ENCODE results near the gene DYRK4.
A peak's percentile ranks its signal among the peaks of the same experiment; 100 is the strongest.

DYRK4 gene

DNA sequence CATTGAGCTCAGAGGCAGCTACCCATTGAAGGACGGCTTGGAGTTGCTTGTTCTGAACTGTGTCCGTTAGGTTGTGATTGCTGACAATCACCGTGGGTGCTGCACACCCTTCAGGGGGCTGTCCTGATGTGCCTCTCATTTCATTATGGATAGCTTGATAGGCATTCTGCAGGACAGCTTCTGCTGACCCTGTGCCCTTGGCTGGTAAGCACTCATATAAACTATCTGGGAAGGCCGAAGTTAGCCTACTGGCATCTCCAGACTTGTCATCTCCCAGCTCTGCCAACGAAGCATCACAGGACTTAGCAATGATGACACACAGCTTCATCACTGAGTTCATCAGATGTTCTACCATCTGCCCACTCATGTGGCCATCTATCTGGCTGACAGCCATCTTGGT lies 64.5 kb downstream of the DYRK4 start:
- peaks cover 18% of the 10 kb centered on the region for H3K4me1 ChIP-seq (ENCODE audit: control insufficient read depth, insufficient read depth, low read length)
- H3K36me3 ChIP-seq (ENCODE audit: control insufficient read depth, insufficient read depth, low read length) = no peaks in the 10 kb centered on the region
- H3K27ac ChIP-seq (ENCODE audit: low read depth, low read length) = no peak overlapping the region
- no peak overlapping the region for H3K9ac ChIP-seq (ENCODE audit: low read depth, low read length)
- no peaks in the 10 kb centered on the region for H3K27me3 ChIP-seq (ENCODE audit: control insufficient read depth, insufficient read depth, low read length)
- 0 out of 2 replicates have a peak, but pooled peaks cover 2% of the 10 kb centered on the region for H3K9me3 ChIP-seq (ENCODE audit: control insufficient read depth, insufficient read depth, low read length)
- H3K4me3 ChIP-seq (ENCODE audit: low read depth, low read length) = no peak overlapping the region

GRCh38 chr12:4628406-4628805 lies 66.4 kb downstream of the DYRK4 start:
- Histone ChIP-seq H3K27me3 (ENCODE audit: control insufficient read depth, insufficient read depth, low read length) (no peaks in the 10 kb centered on the region), H3K36me3 (ENCODE audit: control insufficient read depth, insufficient read depth, low read length) (no peaks in the 10 kb centered on the region), H3K9ac (ENCODE audit: low read depth, low read length) (no peak overlapping the region), H3K4me3 (ENCODE audit: low read depth, low read length) (no peak overlapping the region), H3K27ac (ENCODE audit: low read depth, low read length) (no peak overlapping the region), H3K4me1 (ENCODE audit: control insufficient read depth, insufficient read depth, low read length) (peaks cover 18% of the 10 kb centered on the region), H3K9me3 (ENCODE audit: control insufficient read depth, insufficient read depth, low read length) (0 out of 2 replicates have a peak, but pooled peaks cover 2% of the 10 kb centered on the region)

DNA sequence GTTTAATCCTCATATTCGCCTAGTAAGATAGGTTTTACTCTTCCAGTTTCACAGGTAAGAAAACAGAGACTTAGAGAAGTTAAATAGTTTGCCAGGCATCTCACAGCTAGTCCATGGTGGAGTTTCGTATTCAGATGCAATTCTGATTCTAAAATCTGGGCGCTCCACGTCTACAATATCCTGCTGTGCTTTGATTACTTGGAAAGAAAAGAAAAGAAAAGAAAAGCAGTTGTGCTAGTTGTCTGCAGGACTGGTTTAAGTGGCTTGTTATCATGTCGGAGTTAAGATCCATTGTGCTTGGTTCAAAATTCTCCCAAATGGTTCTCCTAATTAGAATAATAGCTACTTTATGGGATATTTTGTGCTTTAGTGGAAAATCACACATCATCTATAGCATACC lies 68.3 kb downstream of the DYRK4 start:
- Histone ChIP-seq H3K4me3 (ENCODE audit: low read depth, low read length) (peak overlapping the region; percentile 39), H3K27ac (ENCODE audit: low read depth, low read length) (peak overlapping the region; percentile 67), H3K9me3 (ENCODE audit: control insufficient read depth, insufficient read depth, low read length) (0 out of 2 replicates have a peak, but pooled peaks cover 2% of the 10 kb centered on the region), H3K9ac (ENCODE audit: low read depth, low read length) (no peak overlapping the region), H3K27me3 (ENCODE audit: control insufficient read depth, insufficient read depth, low read length) (no peaks in the 10 kb centered on the region), H3K4me1 (ENCODE audit: control insufficient read depth, insufficient read depth, low read length) (peaks cover 18% of the 10 kb centered on the region), H3K36me3 (ENCODE audit: control insufficient read depth, insufficient read depth, low read length) (no peaks in the 10 kb centered on the region)

DNA sequence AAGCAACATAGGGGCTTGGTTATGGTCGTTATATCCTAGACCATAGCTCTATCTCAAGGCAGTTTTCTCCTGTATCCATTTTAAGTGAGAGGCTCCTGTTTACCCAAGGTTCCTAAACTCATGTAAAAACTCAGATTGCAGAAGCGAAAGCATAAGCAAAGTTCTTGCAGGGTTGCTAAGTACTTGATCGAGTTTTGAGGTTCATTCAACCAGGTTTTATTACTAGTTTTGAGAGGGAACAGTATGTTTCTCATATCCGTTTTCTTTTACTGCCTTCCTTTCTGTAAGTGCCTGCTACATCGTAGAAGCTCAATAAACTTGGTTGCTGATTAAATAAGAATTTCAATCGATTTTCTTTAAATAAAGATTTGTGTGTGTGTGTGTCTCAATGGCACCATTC lies 81.7 kb downstream of the DYRK4 start:
- Histone ChIP-seq H3K4me3 (ENCODE audit: low read depth, low read length) (no peak overlapping the region), H3K4me1 (ENCODE audit: control insufficient read depth, insufficient read depth, low read length) (0 out of 2 replicates have a peak, but pooled peaks cover 8% of the 10 kb centered on the region), H3K27me3 (ENCODE audit: control insufficient read depth, insufficient read depth, low read length) (no peaks in the 10 kb centered on the region)

GRCh38 chr12:4645023-4645422 lies 83.0 kb downstream of the DYRK4 start:
- H3K9ac ChIP-seq (ENCODE audit: low read depth, low read length) = no peak overlapping the region
- no peak overlapping the region for H3K4me3 ChIP-seq (ENCODE audit: low read depth, low read length)
- H3K36me3 ChIP-seq (ENCODE audit: control insufficient read depth, insufficient read depth, low read length) = no peaks in the 10 kb centered on the region
- no peak overlapping the region for H3K27ac ChIP-seq (ENCODE audit: low read depth, low read length)
- no peaks in the 10 kb centered on the region for H3K27me3 ChIP-seq (ENCODE audit: control insufficient read depth, insufficient read depth, low read length)
- no peaks in the 10 kb centered on the region for H3K9me3 ChIP-seq (ENCODE audit: control insufficient read depth, insufficient read depth, low read length)
- 0 out of 2 replicates have a peak, but pooled peaks cover 8% of the 10 kb centered on the region for H3K4me1 ChIP-seq (ENCODE audit: control insufficient read depth, insufficient read depth, low read length)

More for the DNA sequence above, 81.7 kb downstream of the DYRK4 start:
- no peak overlapping the region for H3K9ac ChIP-seq (ENCODE audit: low read depth, low read length)
- H3K9me3 ChIP-seq (ENCODE audit: control insufficient read depth, insufficient read depth, low read length) = no peaks in the 10 kb centered on the region
- H3K27ac ChIP-seq (ENCODE audit: low read depth, low read length) = no peak overlapping the region
- H3K36me3 ChIP-seq (ENCODE audit: control insufficient read depth, insufficient read depth, low read length) = no peaks in the 10 kb centered on the region

GRCh38 chr12:4648104-4648500 lies 86.1 kb downstream of the DYRK4 start:
- no peaks in the 10 kb centered on the region for H3K9me3 ChIP-seq (ENCODE audit: control insufficient read depth, insufficient read depth, low read length)
- peak overlapping the region; percentile 92 for H3K27ac ChIP-seq (ENCODE audit: low read depth, low read length)
- no peaks in the 10 kb centered on the region for H3K36me3 ChIP-seq (ENCODE audit: control insufficient read depth, insufficient read depth, low read length)
- H3K9ac ChIP-seq (ENCODE audit: low read depth, low read length) = peak overlapping the region; percentile 88
- no peaks in the 10 kb centered on the region for H3K27me3 ChIP-seq (ENCODE audit: control insufficient read depth, insufficient read depth, low read length)
- peaks cover 8% of the 10 kb centered on the region for H3K4me1 ChIP-seq (ENCODE audit: control insufficient read depth, insufficient read depth, low read length)
- H3K4me3 ChIP-seq (ENCODE audit: low read depth, low read length) = peak overlapping the region; percentile 98

DNA sequence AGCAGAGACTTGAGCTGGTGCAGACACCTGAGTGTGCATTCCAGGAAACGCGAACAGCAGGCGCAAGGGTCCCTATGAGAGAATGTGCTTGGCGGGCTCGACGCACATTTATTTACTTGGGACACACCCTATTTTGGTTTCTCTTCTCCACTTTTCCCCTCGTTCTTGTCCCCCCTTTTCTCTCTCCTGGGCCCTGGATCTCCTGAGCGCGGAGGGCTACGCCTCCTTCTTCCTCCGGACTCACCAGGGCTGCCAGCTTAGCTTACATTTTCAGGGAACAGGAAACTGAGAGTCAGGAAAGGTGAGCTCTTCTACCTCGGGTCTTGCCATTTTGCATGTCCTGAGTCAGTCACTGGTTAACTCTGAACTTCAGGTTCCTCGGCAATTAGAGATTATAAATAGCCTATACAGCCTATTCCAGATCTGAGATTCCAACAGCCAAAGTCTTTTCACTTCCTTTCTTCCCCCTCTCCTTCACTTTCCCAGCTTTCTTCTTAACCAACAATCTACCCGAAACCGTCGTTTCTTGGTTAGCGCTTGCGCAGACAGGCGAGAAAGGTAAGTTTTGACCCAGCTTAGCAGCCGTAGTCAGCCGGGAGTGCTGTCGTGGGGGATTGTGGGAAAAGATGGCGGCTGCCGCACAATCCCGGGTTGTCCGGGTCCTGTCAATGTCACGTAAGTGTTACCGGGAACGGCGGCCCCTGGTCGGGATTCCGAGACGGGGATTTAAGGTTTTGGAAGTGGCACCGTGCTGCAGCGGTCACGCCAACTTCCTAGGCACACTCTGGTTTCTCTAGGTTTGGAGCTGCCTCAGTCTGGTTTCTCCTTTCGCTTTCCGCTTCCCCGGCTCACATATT lies 86.7 kb downstream of the DYRK4 start, which contains the start of the genes AKAP3 and NDUFA9:
TSS of gene AKAP3 (minus strand) at position 551 of the 857 bp plus-strand sequence. CDS start 10,855 bp downstream, outside the sequence.
TSS of gene NDUFA9 (plus strand) at position 614 of the 857 bp plus-strand sequence. CDS start at position 627, 13 bp downstream.
- Histone ChIP-seq H3K27ac (ENCODE audit: low read depth, low read length) (peak within 1 kb of the TSS; percentile 92), H3K9ac (ENCODE audit: low read depth, low read length) (peak within 1 kb of the TSS; percentile 88), H3K9me3 (ENCODE audit: control insufficient read depth, insufficient read depth, low read length) (no peaks in the 10 kb centered on the region), H3K36me3 (ENCODE audit: control insufficient read depth, insufficient read depth, low read length) (no peaks in the 10 kb centered on the region), H3K4me3 (ENCODE audit: low read depth, low read length) (peak within 1 kb of the TSS; percentile 98), H3K4me1 (ENCODE audit: control insufficient read depth, insufficient read depth, low read length) (peaks cover 11% of the 10 kb centered on the region), H3K27me3 (ENCODE audit: control insufficient read depth, insufficient read depth, low read length) (no peaks in the 10 kb centered on the region)

- no peaks in the 10 kb centered on the region for H3K27me3 ChIP-seq (ENCODE audit: control insufficient read depth, insufficient read depth, low read length)
- peak overlapping the region; percentile 92 for H3K27ac ChIP-seq (ENCODE audit: low read depth, low read length)
- peaks cover 11% of the 10 kb centered on the region for H3K4me1 ChIP-seq (ENCODE audit: control insufficient read depth, insufficient read depth, low read length)
Observed at GRCh38 chr12:4649358-4649661, 87.3 kb downstream of the DYRK4 start.

GRCh38 chr12:4653257-4653656 lies 91.2 kb downstream of the DYRK4 start:
- peak overlapping the region; percentile 29 for H3K27ac ChIP-seq (ENCODE audit: low read depth, low read length)
- H3K9me3 ChIP-seq (ENCODE audit: control insufficient read depth, insufficient read depth, low read length) = no peaks in the 10 kb centered on the region
- no peaks in the 10 kb centered on the region for H3K27me3 ChIP-seq (ENCODE audit: control insufficient read depth, insufficient read depth, low read length)
- no peak overlapping the region for H3K9ac ChIP-seq (ENCODE audit: low read depth, low read length)
- peaks cover 3% of the 10 kb centered on the region for H3K4me1 ChIP-seq (ENCODE audit: control insufficient read depth, insufficient read depth, low read length)
- no peak overlapping the region for H3K4me3 ChIP-seq (ENCODE audit: low read depth, low read length)
- H3K36me3 ChIP-seq (ENCODE audit: control insufficient read depth, insufficient read depth, low read length) = peaks cover 43% of the 10 kb centered on the region

More at GRCh38 chr12:4649358-4649661, 87.3 kb downstream of the DYRK4 start:
- peak overlapping the region; percentile 88 for H3K9ac ChIP-seq (ENCODE audit: low read depth, low read length)
- peak overlapping the region; percentile 98 for H3K4me3 ChIP-seq (ENCODE audit: low read depth, low read length)
- peaks cover 4% of the 10 kb centered on the region for H3K36me3 ChIP-seq (ENCODE audit: control insufficient read depth, insufficient read depth, low read length)
- H3K9me3 ChIP-seq (ENCODE audit: control insufficient read depth, insufficient read depth, low read length) = no peaks in the 10 kb centered on the region

DNA sequence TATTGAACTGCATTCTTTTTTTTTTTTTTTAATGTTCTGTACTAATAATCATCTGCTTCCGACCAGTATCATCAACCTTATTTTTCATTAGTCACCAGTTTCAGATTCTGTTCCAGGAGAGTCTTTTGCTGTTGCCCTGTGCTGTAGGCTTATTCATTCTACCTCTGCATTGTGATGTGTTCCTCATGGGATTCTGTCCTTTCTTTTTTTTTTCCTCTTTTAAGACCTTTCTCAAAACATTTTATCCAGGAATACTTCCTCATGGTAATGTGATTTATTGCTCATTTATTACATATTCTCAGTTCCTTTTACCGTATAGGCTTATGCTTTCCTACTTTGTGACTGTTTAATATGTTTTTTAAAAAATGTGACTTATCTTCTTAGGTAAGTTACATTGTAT lies 91.7 kb downstream of the DYRK4 start:
- H3K4me3 ChIP-seq (ENCODE audit: low read depth, low read length) = no peak overlapping the region
- peaks cover 48% of the 10 kb centered on the region for H3K36me3 ChIP-seq (ENCODE audit: control insufficient read depth, insufficient read depth, low read length)

More for the DNA sequence above, 91.7 kb downstream of the DYRK4 start:
- peaks cover 3% of the 10 kb centered on the region for H3K4me1 ChIP-seq (ENCODE audit: control insufficient read depth, insufficient read depth, low read length)
- no peak overlapping the region for H3K9ac ChIP-seq (ENCODE audit: low read depth, low read length)
- no peaks in the 10 kb centered on the region for H3K27me3 ChIP-seq (ENCODE audit: control insufficient read depth, insufficient read depth, low read length)
- no peaks in the 10 kb centered on the region for H3K9me3 ChIP-seq (ENCODE audit: control insufficient read depth, insufficient read depth, low read length)
- H3K27ac ChIP-seq (ENCODE audit: low read depth, low read length) = no peak overlapping the region
